Neutrophil (primary cell): ENCODE measurements around the gene MEFV.

ENCODE experiments used
- H3K27ac ChIP-seq: fragments of 200-600 bp; sonication (generic); 2 replicates; pipeline ENCODE4 v1.5.1; 2016; ENCODE audit warnings: mild to moderate bottlenecking, moderate library complexity
- H3K27me3 ChIP-seq: fragments of 200-600 bp; sonication (generic); 2 replicates; pipeline ENCODE4 v1.6.0; 2016; ENCODE audit warnings: mild to moderate bottlenecking
- H3K36me3 ChIP-seq: fragments of 200-600 bp; sonication (generic); 2 replicates; pipeline ENCODE4 v1.5.1; 2017
- H3K4me1 ChIP-seq, 2 experiments: fragments of 200-600 bp in 1 of 2; sonication (generic) in 1 of 2; 1 replicate in 1 of 2; 2 replicates in 1 of 2; pipeline versions ENCODE4 v1.5.1 to v1.6.1; 2013 to 2016; ENCODE audit warnings: low read depth in 1 of 2, low read length in 1 of 2, mild to moderate bottlenecking in 1 of 2, moderate library complexity in 1 of 2; ENCODE audit not compliant: control insufficient read depth in 1 of 2, insufficient read depth in 1 of 2
- H3K4me3 ChIP-seq, 2 experiments: fragments of 200-600 bp in 1 of 2; sonication (generic) in 1 of 2; 1 replicate in 1 of 2; 2 replicates in 1 of 2; pipeline ENCODE4 v1.5.1; 2013 to 2016; ENCODE audit warnings: low read depth in 1 of 2, low read length in 1 of 2, mild to moderate bottlenecking in 1 of 2, moderate library complexity in 1 of 2
- H3K9me3 ChIP-seq: fragments of 200-600 bp; sonication (generic); 2 replicates; pipeline ENCODE4 v1.5.1; 2016
- CTCF ChIP-seq: fragments of 200-600 bp; sonication (generic); IDR thresholded peaks from 2 replicates; pipeline ENCODE4 v1.5.1; 2016; ENCODE audit warnings: antibody characterized with exemption

The MEFV gene

GRCh38 chr16:3243882-3244281, 12.6 kb downstream of the MEFV start:
- H3K27me3 ChIP-seq = no peaks in the 10 kb centered on the region
- no peak for TF ChIP-seq CTCF
- H3K27ac ChIP-seq = peak overlapping the region; percentile 95
- peaks cover 92% of the 10 kb centered on the region for H3K36me3 ChIP-seq
- peak overlapping the region; percentile 0 to 42 for H3K4me3 ChIP-seq
- no peaks in the 10 kb centered on the region for H3K9me3 ChIP-seq
- peaks cover 64 to 69% of the 10 kb centered on the region in 2 experiments for H3K4me1 ChIP-seq

- peaks cover 64 to 66% of the 10 kb centered on the region in 2 experiments for H3K4me1 ChIP-seq
- TF ChIP-seq CTCF = peak; percentile 51
- no peaks in the 10 kb centered on the region for H3K27me3 ChIP-seq
- H3K27ac ChIP-seq = peak overlapping the region; percentile 95
- H3K4me3 ChIP-seq = peak overlapping the region; percentile 42 to 51
- peaks cover 80% of the 10 kb centered on the region for H3K36me3 ChIP-seq
- no peaks in the 10 kb centered on the region for H3K9me3 ChIP-seq
Observed at GRCh38 chr16:3242709-3243108, 13.7 kb downstream of the MEFV start.

- Histone ChIP-seq H3K4me3 (peak overlapping the region in 1 of 2 experiments; percentile 51), H3K27me3 (no peaks in the 10 kb centered on the region), H3K9me3 (no peaks in the 10 kb centered on the region), H3K36me3 (peaks cover 71% of the 10 kb centered on the region), H3K27ac (peak overlapping the region; percentile 95), H3K4me1 (peaks cover 58 to 59% of the 10 kb centered on the region in 2 experiments)
- no peak for TF ChIP-seq CTCF
Observed at GRCh38 chr16:3241761-3242160, 14.7 kb downstream of the MEFV start.

GRCh38 chr16:3235856-3236669, 20.4 kb downstream of the MEFV start:
- Histone ChIP-seq H3K4me1 (peaks cover 38 to 39% of the 10 kb centered on the region in 2 experiments), H3K9me3 (no peaks in the 10 kb centered on the region), H3K36me3 (peaks cover 33% of the 10 kb centered on the region), H3K27ac (peak overlapping the region; percentile 71), H3K27me3 (no peaks in the 10 kb centered on the region), H3K4me3 (no peak overlapping the region)
- TF ChIP-seq CTCF = no peak

- Histone ChIP-seq H3K9me3 (no peaks in the 10 kb centered on the region), H3K4me1 (peaks cover 27 to 29% of the 10 kb centered on the region in 2 experiments), H3K4me3 (peak within 1 kb of the TSS; percentile 86 to 95), H3K36me3 (peaks cover 32% of the 10 kb centered on the region), H3K27ac (peak within 1 kb of the TSS; percentile 99), H3K27me3 (no peaks in the 10 kb centered on the region)
- peak; percentile 58 for TF ChIP-seq CTCF
Observed at GRCh38 chr16:3234857-3235561, 21.4 kb downstream of the MEFV start, which contains the start of gene ZNF200. Gene ZNF200, minus strand, starts transcription at chr16:3235158. Its CDS starts 1,403 bp downstream, at chr16:3233755.
